Skeletal muscle tissue (tissue), 4 donors: ENCODE results near the gene MICU2. TPM values are rescaled to one million over a fixed set of nuclear protein-coding genes. Genes with fewer than 3 reads are reported as not detected.

ENCODE experiments used
- H3K27ac ChIP-seq: one replicate; pipeline ENCODE4 v1.7.0; 2013; ENCODE audit warnings: mild to moderate bottlenecking, low read depth, low read length, inconsistent platforms
- H3K27me3 ChIP-seq, 3 donors: one replicate each; pipeline ENCODE4 v1.7.0; 2013; ENCODE audit warnings: low read length in 3 of 3; ENCODE audit not compliant: control insufficient read depth in 3 of 3, insufficient read depth in 3 of 3
- H3K36me3 ChIP-seq, 3 donors: one replicate each; pipeline ENCODE4 v1.7.0; 2013; ENCODE audit warnings: low read length in 3 of 3; ENCODE audit not compliant: control insufficient read depth in 3 of 3, insufficient read depth in 3 of 3
- H3K4me1 ChIP-seq, 3 donors: one replicate each; pipeline ENCODE4 v1.7.0; 2013; ENCODE audit warnings: low read length in 3 of 3, mild to moderate bottlenecking in 3 of 3; ENCODE audit not compliant: control insufficient read depth in 3 of 3, insufficient read depth in 3 of 3
- H3K4me3 ChIP-seq, 3 donors: one replicate each; pipeline ENCODE4 v1.7.0; 2013; ENCODE audit warnings: low read length in 3 of 3
- H3K9ac ChIP-seq, 3 donors: one replicate each; pipeline ENCODE4 v1.7.0; 2013; ENCODE audit warnings: low read length in 3 of 3, mild to moderate bottlenecking in 3 of 3, moderate library complexity in 2 of 3, low read depth in 1 of 3
- H3K9me3 ChIP-seq, 3 donors: one replicate each; pipeline ENCODE4 v1.7.0; 2013; ENCODE audit warnings: low read length in 3 of 3; ENCODE audit not compliant: control insufficient read depth in 3 of 3
- total RNA-seq: library from RNA; depleted of rRNA; stranded (reverse); fragments of >200 nt; gene quantifications from one replicate; pipeline ENCODE4 v1.2.3, GENCODE V29; 2014
- donor health status: Osteomylitis.

The MICU2 gene, protein sequence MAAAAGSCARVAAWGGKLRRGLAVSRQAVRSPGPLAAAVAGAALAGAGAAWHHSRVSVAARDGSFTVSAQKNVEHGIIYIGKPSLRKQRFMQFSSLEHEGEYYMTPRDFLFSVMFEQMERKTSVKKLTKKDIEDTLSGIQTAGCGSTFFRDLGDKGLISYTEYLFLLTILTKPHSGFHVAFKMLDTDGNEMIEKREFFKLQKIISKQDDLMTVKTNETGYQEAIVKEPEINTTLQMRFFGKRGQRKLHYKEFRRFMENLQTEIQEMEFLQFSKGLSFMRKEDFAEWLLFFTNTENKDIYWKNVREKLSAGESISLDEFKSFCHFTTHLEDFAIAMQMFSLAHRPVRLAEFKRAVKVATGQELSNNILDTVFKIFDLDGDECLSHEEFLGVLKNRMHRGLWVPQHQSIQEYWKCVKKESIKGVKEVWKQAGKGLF
- total RNA-seq = 34.4 TPM

DNA sequence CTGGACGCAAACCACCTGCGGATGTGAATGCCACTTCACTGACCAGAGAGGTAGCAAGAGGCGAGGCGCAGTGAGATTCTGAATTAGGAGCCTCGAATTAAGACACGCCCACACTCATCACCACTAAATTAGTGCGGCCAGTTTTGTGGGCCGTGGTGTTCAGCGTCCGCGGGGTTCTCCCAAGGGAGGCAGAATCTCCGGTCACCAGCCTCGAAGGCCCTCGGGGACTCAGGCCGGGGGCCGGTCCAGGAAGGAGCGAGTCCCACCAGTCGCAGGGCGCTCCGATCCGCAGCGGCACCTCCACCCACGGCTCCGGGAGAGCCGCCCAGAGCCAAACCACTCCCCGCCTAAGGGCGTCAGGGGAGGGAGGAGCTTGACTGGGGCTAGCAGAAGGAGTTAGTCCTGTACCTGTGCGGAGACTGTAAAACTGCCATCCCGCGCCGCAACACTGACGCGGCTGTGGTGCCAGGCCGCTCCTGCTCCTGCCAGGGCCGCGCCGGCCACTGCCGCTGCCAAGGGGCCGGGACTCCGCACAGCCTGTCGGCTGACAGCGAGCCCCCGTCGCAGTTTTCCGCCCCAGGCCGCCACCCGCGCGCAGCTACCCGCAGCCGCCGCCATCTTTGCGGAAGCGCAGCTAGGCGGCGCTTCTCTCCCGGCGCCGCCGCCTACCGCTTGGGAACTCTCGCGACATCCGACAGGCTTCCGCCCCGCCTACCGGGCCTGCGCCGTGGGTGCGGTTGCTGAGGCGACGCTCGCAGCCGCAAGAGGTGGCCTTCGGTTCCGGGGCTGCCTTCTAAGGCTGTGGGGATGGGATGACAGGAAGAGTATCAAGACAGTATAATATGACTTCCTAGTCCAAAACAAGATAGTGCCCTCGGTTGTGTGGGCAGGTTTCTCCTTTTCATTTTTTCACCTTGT is at the start of gene MICU2:
TSS of gene MICU2 (minus strand) at position 640 of the 918 bp plus-strand sequence. CDS start at position 618, 22 bp downstream.
- H3K4me3 ChIP-seq = peak within 1 kb of the TSS; percentile 94 to 96 (median 94)
- peak within 1 kb of the TSS; percentile 95 to 98 (median 97) for H3K9ac ChIP-seq

DNA sequence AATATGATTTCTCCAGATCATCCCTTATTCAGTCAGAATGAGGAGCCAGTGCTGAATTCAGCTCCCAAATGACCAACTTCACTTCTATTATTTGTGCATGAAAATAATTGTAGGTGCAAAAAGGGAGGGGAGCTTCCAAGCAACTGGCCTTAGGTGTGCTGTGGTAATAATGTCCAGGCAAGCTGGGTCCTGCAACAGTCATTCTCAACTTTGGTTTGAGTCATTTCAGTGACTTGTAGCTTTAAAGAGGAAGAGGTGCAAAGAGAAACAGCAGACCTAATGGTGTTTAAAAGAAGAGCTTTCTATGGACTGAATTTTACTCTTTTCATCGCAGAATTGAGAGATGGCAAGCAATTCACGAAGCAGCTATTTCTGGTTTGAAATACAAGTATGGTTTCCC is 37.7 kb upstream of the MICU2 start:
- no peak overlapping the region for H3K9ac ChIP-seq
- H3K36me3 ChIP-seq = no peaks in the 10 kb centered on the region
- no peak overlapping the region for H3K27ac ChIP-seq
- H3K27me3 ChIP-seq = peaks cover 0 to 5% (median 0%) of the 10 kb centered on the region in 3 donors
- H3K9me3 ChIP-seq = no peaks in the 10 kb centered on the region
- H3K4me1 ChIP-seq = no peaks in the 10 kb centered on the region
- H3K4me3 ChIP-seq = no peak overlapping the region

More for the DNA sequence above, at the start of gene MICU2:
- Histone ChIP-seq H3K4me1 (peaks cover 3 to 9% (median 4%) of the 10 kb centered on the region in 3 donors), H3K27me3 (peaks cover 3 to 10% (median 5%) of the 10 kb centered on the region in 3 donors), H3K9me3 (no peaks in the 10 kb centered on the region), H3K27ac (peak within 1 kb of the TSS; percentile 94), H3K36me3 (peaks cover 0 to 3% (median 0%) of the 10 kb centered on the region in 3 donors)

DNA sequence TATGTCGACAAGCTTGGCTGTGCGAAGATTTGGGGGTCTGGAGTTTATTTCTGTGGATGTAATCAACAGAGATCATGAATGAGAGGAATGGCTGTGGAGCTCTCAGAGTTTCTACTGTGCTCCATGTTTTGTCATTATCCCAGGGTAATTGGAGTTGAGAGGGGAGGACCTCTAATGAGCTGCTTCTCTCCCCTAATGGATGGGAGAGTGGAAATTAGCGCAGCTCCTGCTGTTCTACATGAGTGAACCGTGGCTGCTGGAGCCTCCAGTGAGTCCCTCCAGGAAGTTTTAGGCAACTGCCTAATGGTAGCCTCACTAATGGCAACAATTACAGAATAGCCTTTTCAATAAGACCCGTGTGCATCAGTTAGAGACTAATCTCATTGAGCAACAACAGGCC is 35.6 kb upstream of the MICU2 start:
- Histone ChIP-seq H3K27me3 (peaks cover 0 to 2% (median 0%) of the 10 kb centered on the region in 3 donors), H3K4me1 (no peaks in the 10 kb centered on the region), H3K27ac (no peak overlapping the region), H3K4me3 (no peak overlapping the region), H3K9ac (no peak overlapping the region), H3K9me3 (no peaks in the 10 kb centered on the region), H3K36me3 (no peaks in the 10 kb centered on the region)

DNA sequence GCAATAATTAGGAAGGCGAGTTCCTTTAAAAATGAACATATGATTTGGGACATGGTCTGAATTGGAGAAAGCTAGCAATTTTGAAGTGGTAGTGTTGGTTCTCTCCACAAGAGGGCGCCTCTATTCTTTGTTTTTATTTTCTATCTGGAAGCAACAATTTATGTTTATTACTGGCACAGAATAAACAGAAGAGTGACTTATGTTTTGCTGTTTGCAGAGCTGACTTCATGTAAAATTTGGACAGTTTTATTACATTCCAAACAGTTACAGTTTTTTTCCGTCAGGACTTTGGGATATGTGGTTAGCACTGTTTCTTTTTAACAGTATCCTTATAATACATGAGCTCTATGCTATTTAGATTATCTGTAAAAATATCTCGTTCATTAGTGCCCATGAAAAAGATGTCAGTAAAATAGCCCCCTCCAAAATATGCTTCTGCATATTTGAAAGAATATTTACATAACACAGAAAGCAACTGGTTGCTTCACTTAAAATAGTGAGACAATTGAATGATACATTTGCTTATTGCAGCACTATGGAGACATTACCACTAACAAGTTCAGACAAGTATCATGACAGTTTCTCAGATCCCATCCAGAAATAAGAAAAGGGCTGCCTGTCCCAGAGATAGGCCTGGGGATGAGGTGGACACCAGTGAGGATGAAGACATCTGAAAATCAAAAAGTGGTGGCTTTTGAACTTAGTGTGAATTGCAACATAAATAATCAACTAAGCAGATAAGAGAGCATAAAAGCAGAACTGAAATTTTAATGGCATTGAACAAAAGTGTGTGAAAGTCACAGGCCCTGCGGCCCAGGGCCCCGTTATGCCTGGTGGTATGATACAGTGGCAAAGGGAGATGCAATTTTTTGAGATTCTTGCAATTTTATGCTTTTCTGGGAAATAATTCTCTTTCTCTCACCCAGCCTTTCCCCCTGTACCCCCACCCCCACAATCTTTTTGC is 34.6 kb upstream of the MICU2 start:
- H3K9me3 ChIP-seq = no peaks in the 10 kb centered on the region
- no peak overlapping the region for H3K9ac ChIP-seq
- no peaks in the 10 kb centered on the region for H3K36me3 ChIP-seq
- no peak overlapping the region for H3K4me3 ChIP-seq
- H3K27ac ChIP-seq = no peak overlapping the region
- H3K27me3 ChIP-seq = peaks cover 0 to 2% (median 0%) of the 10 kb centered on the region in 3 donors
- H3K4me1 ChIP-seq = no peaks in the 10 kb centered on the region

DNA sequence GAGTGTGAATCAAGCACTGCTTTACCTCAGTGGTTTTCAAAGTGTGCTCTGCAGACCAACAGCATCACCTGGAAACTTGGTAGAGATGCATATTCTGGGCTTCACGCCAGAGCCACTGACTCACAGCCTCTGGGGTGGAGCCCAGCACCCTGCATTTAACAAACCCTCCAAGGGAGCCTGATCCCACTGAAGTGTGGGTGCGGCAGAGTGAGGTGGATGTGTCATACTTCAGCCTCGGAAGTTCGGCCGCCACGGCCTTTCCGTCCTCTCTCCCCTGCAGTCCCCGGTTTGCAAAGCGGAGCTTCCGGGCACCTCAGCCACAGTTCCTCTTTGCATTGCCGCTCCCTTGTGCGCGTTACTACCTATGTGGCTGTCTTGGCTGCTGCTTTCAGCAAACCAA is 33.3 kb upstream of the MICU2 start:
- H3K27ac ChIP-seq = no peak overlapping the region
- H3K9me3 ChIP-seq = no peaks in the 10 kb centered on the region
- H3K27me3 ChIP-seq = peaks cover 0 to 2% (median 0%) of the 10 kb centered on the region in 3 donors
- no peaks in the 10 kb centered on the region for H3K4me1 ChIP-seq
- H3K36me3 ChIP-seq = no peaks in the 10 kb centered on the region
- H3K9ac ChIP-seq = no peak overlapping the region
- no peak overlapping the region for H3K4me3 ChIP-seq

DNA sequence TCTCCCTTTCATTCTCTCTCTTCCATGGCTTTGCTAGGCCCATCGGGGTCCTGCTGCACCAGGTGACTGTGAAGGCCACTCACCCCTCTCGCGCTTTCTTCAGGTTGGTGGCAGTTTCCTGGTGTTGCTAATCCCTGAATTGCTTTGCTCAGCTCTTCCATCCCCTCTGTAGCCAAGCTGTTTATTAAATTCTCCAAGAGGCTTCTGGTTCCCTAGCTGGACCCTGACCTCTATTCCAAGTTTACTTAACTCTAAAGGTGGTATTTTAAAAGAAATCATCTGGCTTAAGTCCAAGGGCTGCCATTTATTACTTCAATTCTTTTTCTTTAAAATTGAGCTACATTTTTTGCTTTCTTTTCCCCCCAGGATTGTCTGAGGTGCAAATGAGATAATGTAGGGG is 32.7 kb upstream of the MICU2 start:
- Histone ChIP-seq H3K9me3 (no peaks in the 10 kb centered on the region), H3K36me3 (no peaks in the 10 kb centered on the region), H3K4me3 (no peak overlapping the region), H3K4me1 (no peaks in the 10 kb centered on the region), H3K27me3 (peaks cover 0 to 2% (median 0%) of the 10 kb centered on the region in 3 donors), H3K9ac (no peak overlapping the region), H3K27ac (no peak overlapping the region)

DNA sequence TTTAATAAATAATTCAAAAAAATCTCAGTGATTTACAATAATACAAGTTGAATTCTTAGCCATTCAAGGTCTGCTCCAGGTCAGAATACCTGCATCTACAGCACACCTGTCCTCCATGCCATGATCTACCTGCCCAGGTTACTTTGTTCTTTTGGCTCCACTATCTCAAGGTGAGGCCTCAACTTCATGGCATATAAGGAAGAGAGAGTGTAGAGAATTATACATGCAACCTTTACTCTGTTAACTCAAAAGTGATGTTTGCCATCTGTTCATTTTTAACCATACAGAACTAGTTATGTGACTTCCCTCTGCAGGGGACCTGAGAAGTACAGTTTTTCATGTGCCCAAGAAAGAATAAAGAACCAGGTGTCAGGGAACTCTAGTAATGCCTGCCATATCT is 28.2 kb upstream of the MICU2 start:
- H3K27ac ChIP-seq = no peak overlapping the region
- H3K36me3 ChIP-seq = no peaks in the 10 kb centered on the region
- no peaks in the 10 kb centered on the region for H3K4me1 ChIP-seq
- no peaks in the 10 kb centered on the region for H3K27me3 ChIP-seq
- no peak overlapping the region for H3K4me3 ChIP-seq
- H3K9me3 ChIP-seq = no peaks in the 10 kb centered on the region
- H3K9ac ChIP-seq = no peak overlapping the region

DNA sequence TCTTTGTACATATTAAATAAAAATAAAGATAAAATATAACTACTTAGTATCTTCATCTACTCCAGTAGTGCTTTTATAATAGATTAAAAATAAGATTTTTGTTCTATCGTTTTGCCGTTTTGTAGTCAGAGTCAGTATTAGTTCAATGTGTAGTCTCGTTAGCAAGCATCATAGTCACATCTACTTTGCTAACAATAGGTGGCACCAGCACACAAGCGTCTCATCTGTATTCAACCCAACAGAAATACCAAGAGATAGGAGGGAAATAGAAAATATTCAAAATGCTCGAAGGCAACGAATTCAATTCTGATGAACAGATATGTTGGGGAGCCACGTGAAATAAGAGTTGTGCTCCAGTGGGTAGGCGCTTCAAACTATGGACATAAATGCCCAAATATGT is 21.4 kb upstream of the MICU2 start:
- no peaks in the 10 kb centered on the region for H3K9me3 ChIP-seq
- H3K36me3 ChIP-seq = no peaks in the 10 kb centered on the region
- H3K27ac ChIP-seq = no peak overlapping the region
- no peak overlapping the region for H3K9ac ChIP-seq
- no peak overlapping the region for H3K4me3 ChIP-seq
- H3K27me3 ChIP-seq = no peaks in the 10 kb centered on the region
- H3K4me1 ChIP-seq = no peaks in the 10 kb centered on the region

DNA sequence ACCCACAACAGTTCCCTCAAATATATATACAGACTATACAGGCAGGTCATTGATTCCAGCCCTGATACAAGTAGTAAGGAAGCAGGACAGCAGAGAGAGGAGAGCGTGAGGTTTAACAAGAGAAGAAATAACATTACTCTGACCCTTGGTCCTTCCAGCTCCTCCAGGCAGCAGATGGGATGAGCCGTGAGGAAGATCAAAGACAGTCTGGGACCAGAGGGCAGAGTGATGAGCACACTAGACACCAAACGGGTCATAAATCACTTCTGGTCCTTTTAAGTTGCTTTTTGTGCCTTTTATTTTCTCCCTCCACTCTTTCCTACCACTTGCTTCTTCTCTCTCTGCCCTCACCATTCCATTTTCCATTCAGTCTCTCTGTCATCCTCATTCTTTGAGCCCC is 16.9 kb upstream of the MICU2 start:
- Histone ChIP-seq H3K9me3 (no peaks in the 10 kb centered on the region), H3K27ac (no peak overlapping the region), H3K9ac (no peak overlapping the region), H3K36me3 (no peaks in the 10 kb centered on the region), H3K27me3 (peaks cover 3 to 11% (median 5%) of the 10 kb centered on the region in 3 donors), H3K4me1 (no peaks in the 10 kb centered on the region), H3K4me3 (no peak overlapping the region)
